Stimulated activated CD4-positive, alpha-beta T cell treated with anti-CD3 and anti-CD28 coated beads, Interleukin-4, amount 100 ng/mL, for 1 hour (primary cell): Measurements from ENCODE around the gene NXN.
"Not testable (repeated sequence)": the region's sequence is repeated elsewhere in the genome, so short reads cannot be mapped to it uniquely, and the experiment has no call there.

Experiments used
- DNase-seq: peaks from one replicate; pipeline ENCODE4 v3.0.0-alpha.2; 2020

The NXN gene

DNA sequence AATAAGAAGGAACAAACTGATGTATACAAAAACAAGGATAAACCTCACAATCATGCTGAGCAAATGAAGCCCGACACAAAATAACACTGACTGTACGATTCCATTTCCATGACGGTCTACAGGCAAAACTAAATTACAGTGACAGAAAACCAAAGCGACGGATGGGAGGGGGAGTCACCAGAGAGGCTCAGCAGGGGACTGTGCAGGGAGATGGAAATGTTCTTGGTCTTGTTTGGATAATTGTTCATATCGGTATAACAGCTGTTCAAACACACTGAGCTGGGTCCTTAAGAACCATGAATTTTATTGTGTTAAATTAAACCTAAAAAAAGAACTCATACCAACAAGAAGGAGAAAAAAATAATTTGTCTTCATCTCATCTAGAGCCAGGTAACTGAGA, 97.8 kb downstream of the NXN start:
- no peak for DNase-seq

DNA sequence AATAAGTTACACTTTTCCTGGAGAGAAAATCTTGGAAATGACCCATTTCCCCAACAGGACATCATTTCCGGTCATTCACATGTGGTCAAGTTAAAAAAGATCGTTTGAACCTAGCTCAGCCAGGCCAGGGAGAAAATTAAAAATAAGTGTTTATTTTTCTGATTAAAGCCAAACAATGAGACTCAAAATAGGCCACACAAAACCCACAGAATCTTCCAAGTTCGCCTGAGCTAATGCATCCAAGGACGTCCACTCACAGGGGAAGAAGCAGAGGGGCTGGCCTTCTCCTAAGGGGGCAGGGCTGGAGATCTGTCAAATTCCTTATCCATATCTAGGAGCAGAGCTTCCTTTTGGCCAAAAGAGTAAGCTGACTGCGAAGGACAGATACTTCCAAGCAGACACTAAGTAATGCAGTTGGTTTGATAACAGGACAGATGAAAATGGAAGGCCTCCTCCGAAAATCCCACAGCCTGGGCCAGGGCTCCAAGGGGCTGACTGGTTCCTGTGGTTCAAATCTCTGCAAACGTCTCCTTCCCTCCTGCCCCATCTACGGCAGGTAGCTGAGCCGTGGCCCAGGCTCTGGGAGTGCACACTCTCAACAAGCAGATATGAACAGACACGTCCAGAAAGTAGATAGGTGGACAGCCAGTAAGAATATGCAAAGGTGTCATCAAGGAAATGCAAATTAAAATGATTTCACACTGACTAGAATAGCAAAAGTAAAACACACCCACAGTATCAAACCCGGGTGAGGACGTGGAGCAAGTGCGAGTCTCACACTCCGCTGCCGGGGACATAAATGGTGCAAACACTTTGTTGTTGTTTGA, 98.9 kb downstream of the NXN start:
- DNase-seq: no peak

DNA sequence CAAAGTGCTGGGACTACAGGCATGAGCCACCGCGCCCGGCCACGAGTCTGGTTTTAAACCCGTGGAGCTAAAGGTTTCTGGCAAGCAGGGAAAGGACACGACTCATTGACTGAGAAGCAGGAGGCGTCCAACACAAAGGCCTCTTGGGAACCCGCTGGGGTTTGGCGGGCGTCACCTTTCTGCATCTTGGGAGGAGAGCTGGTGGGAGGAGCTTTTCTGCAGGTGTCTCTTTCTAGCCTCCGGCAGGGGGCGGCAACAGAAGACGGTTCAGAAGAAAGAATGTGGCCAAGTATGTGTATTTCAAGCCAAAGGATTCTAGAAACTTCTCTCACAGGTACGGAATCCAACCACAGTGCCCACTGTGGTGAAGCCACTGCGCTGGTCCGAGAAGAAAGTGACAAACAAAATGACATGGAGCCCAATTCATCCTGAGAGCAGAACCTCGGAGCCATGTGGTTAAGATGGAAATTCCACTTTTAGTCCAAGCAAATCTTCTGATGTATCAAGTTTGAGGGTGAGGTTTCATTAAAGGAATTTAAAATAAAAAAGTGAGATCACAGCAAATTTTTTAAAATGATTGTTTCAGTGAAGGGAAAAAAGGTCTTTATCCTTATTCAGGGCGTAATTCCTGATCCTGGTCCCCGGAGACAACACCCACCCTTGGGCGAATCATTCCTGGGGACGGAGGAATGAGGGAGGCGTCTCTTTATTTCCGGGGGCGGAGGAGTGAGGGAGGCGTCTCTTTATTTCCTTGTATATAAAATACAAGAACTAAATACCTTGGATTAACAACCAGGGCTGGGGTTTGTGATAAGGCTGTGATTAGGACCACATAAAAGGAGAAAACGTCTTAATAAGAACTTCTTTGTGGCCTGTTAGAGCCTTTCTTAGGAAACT, 99.8 kb downstream of the NXN start:
- DNase-seq: peak; percentile 64

DNA sequence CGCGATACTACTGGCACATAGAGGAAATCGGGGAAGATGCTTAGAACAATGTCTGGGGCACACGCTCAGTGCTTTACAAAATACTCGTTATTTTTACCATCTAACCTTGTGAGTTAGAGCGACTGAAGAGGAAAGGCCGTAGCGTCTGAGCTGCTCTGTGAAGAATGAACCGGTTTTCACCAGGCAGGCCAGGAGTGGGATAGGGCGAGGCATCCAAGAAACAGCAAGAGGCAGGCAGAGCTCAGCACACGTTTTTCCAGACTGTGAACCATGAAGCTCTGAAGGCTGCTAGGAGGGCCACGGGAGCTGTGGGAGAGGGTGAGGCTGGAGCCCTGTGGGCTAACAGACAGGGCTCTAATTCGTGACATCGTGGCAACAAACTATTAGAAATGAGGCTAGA, 101.9 kb downstream of the NXN start:
- DNase-seq: no peak

DNA sequence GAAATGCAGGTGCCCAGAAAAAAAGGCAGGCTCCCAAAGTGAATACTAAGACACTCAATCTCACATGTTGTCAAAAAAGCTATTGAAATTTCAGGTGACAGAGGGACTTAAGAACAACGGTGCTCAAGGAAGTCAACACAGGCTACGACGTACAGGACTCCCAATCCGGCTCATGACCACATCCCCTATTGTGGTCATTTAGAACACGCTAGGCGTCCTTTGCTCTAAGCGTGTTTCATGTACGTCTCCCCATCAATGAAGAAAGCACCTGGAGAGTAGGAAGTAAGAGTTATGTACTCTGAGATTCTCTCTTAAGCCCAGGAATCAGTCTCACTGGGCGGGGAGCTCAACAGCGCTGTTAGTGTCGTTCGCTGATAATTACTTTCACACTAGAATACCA, 103.3 kb downstream of the NXN start:
- DNase-seq: no peak

DNA sequence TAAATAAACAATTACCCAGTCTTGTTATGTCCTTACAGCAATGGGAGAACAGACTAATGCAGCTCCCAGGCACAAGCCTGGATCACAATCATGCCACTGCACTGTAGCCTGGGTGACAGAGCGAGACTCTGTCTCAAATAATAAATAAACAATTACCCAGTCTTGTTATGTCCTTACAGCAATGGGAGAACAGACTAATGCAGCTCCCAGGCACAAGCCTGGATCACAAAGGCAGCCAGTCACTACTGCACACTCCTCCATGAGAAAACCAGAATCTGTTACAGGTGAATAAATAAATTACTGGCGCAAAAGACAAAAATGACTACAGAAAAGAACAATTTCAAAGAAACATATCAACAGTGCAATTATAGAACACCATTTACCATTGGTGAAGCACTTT, 105.0 kb downstream of the NXN start:
- not testable (repeated sequence) for DNase-seq

DNA sequence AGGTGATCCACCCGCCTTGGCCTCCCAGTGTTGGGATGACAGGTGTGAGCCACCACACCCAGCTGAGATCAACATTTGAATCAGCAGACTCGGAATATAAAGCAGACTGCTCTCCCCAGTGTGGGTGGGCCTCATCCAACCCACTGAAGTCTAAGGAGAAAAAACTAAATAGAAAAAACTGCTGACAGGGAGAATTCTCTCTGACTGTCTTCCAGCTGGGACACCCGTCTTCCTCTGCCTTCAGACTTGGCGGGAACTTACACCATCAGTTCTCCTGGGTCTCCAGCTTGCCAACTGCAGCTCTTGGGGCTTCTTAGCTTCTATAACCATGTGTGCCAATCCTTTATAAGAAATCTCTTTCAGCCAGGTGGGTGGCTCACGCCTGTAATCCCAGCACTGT, 106.7 kb downstream of the NXN start:
- no peak for DNase-seq

DNA sequence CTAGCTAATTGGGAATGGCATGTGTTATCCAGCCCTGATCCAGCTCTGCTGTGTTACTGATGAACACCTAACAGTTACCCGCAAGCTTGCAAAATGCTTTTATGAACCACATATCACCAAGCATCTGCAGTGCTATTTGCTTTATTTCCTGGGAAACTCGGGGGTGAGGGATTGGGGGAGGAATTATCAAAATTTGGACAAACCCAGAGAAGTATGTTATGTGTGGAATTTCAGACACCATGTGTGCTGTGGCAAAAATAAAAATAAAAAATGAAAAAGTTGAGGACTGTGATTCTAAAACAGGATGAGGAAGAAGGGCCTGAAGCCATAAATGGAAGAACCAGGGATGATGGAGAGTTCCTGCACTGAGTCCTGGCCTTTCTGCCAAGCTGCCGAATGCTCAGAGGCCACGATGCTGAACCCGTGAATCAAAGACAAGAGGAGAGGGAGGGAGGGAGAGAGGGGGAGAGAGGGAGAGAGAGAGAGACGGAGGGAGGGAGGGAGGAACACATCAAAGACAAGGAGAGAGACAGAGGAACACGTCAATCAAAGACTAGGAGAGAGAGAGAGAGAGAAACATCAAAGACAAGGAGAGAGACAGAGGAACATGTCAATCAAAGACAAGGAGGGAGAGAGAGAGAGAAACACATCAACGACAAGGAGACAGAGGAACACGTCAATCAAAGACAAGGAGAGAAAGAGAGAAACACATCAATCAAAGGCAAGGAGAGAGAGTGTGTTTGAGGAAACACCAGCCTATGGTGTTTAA, 107.6 kb downstream of the NXN start:
- no peak for DNase-seq

DNA sequence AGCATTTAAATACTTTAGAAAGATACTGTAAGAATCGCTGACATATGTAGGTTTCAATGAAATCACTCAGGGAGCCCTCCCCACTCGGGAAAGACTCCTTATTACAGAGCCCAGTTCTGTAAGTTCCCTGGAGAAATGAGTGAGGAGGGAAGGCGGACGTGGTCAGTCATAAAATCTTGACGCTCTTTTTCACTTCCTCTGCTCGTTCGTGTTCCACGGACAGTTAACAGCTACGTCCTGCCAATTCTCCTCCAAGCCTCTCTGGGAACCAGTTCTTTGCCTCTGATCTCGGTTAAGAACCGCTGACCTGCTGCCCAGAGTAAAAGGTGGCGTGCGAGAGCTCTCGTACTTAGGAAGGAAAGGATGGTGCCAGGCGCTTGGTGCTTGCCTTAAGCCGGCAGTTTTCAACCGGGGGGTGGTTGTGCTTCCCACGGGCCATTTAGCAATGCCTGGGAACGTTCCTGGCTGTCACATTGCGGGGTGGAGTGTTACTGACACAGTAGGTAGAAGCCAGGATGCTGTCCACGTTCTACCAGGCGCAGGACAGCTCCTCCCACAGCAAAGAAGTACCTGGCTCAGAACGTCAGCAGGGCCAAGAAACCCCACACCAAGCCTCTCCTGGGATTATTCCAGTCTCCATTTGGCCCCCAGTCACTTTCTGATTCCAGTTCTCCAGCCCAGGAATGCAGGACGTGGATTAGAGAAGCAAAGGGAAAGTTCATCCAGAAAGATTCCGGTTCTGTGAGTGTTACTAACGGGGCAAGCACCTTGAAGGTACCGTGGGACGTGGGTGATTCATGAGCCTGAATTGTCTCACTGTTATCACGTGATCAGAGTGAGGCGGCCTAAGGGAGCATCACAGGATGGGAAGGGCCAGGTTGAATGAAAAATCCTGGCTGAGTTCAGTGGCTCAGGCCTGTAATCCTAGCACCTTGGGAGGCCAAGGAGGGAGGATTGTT, 109.7 kb downstream of the NXN start:
- no peak for DNase-seq

DNA sequence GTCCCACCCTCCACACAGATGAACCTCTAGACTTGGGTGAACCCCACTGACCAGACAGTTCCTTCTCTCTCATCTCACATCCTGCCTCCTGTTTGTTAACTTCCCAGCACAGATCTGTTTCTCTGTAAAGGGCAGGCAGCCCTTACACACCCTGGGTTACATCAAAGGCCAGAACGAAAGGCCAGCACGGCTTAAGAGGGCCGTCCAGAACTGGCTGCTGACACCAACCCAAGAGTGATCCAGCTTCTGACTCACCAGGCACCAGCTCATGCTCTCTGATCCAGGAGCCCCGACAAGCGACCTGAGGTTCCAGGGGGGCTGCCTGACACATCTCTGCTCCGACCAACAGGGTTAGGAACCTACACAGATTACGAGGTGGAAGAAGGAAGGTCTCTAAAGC, 110.5 kb downstream of the NXN start:
- DNase-seq: no peak

DNA sequence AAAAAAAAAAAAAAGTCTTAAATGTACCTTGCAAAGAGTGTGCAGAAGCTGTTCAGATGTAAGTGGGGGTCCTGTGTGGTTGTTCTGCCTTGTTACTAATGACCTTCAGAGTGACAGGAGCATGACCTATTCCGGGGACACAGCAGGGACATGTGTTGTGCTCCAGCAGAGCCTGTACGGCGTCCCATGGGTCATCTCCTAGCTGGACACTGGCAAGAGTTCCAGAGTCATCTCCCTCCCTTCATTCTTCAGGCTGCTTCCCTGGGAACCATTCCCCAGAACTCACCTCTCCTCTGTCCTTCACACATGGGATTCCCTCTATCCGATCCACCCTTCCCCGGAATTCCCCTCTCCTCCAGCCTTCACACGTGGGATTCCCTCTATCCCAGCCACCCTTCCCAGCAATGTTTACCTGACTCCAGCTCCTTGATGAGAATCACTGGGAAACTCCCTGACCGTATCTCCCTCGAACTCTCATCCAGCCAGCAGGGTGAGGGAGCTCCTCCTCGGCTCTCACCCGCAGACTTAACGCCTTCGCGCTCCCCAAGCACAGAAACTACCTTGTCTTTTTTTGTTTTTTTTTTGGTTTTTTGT, 111.6 kb downstream of the NXN start:
- DNase-seq: no peak

DNA sequence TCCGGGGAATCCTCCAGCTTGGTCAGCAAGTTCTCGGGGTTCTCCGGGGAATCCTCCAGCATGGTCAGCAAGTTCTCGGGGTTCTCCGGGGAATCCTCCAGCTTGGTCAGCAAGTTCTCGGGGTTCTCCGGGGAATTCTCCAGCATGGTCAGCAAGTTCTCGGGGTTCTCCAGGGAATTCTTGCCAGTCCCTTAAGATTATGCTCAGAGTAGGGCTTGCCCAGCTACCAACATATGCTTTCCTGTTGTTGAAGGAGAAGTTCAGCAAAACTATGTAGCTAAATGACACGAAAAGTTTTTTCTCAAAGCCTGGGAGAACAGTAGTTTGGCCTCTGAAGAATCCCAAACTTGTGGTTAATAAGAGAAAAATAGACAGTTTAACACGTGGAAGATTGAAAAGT, 112.3 kb downstream of the NXN start:
- not testable (repeated sequence) for DNase-seq

DNA sequence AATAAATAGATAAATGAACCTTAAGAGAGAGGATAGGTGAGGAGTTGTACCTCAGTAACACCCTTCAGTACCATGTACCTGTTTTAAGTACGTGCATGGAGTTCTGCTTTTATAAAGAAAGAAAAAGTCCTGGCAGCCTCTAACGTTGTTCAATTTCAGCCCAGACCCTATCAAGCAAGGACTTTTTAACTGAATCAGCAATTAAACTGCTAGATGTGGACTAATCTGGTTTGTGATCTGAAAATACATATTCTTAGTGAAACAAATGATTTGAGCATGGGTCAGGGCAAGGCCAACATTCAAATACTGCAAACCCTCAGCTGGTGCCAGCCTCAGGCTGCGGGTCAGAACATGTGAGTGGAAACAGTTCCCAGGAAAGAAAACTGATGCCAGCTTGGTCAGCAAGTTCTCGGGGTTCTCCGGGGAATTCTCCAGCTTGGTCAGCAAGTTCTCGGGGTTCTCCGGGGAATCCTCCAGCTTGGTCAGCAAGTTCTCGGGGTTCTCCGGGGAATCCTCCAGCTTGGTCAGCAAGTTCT, 112.9 kb downstream of the NXN start:
- DNase-seq: no peak

DNA sequence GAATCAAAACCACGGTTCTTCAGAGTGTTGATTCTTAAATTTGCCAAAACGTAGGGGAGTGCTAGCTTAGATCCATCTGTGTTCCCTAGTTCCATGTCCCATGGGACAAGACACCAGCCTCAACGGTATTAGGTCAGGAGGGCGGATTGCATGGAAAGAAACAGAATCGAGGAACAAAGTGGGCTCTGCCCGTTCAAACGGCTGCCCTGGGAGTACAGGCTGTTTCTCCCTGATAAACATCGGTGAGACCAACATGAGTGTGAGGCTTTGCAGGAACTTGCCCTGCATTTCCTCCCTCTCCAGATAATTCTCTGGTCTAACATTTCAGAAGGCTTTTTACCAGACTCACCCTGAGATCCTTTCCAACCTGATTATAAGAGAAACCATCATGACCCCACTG, 115.3 kb downstream of the NXN start:
- no peak for DNase-seq

DNA sequence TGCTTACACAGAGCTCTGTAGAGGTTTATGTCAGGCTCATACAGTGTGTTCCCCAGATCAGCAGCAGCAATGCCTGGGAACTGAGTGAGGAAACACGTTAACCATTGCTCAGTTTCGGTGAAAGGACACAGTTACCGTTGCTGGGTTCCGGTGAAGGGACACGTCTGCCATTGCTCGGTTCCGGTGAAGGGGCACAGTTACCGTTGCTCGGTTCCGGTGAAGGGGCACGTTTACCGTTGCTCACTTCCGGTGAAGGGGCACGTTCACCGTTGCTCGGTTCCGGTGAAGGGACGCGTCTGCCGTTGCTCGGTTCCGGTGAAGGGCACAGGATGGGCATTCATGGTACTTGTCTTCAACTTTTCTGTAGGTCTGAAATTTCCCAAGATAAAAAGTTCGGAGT, 115.7 kb downstream of the NXN start:
- no peak for DNase-seq

DNA sequence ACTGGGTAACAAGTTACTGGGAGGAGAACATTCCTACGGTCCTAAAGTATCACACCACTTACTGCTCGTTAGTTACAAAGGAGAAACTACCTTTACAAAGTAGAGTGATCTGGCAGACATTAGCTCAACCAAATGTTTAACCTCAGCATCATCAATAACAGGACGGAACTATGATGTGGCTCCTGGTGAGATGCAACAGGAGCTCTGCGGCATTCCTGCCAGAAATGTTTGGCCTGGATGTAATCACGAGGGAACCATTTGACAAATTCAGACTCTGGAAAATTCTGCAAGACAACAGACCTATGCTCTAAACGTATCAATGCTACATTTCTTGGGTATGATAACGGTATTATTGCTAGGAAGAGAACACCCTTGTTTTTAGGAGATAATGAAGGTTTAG, 117.0 kb downstream of the NXN start:
- DNase-seq: no peak

DNA sequence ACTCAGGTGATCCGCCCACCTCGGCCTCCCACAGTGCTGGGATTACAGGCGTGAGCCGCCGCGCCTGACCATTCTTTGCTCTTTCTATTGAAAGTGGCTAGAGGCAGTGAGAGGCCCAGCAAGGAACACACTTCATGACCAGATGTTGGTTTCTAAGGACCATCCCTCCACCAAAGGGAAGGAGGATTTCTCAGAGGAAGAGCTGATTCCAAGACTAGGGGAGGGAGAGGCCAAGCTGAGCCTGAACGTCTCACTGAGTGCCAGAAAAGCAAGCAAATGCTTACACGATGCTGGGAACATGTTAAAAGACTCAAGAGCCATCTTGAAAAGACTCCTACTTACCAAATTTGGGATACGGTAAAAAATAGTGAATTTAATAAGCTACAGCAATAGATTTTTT, 118.2 kb downstream of the NXN start:
- no peak for DNase-seq

DNA sequence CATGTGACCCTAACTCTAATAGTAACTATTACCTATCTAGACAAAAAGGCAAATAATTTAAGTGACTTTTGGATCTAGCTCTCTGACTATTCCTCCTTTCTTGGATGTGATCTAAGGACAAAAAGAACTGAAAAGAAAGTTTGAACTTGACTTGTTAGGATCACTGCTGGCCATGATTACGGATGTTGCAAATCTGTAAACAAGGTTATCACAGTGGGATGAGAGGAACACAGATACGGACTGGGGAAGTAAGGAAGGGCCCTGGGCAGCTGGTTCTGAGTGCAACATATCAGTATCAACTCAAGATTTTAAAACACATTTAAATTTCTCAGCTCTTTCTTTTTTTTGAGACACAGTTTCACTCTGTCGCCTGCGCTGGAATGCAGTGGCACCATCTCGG, 118.8 kb downstream of the NXN start:
- no peak for DNase-seq

DNA sequence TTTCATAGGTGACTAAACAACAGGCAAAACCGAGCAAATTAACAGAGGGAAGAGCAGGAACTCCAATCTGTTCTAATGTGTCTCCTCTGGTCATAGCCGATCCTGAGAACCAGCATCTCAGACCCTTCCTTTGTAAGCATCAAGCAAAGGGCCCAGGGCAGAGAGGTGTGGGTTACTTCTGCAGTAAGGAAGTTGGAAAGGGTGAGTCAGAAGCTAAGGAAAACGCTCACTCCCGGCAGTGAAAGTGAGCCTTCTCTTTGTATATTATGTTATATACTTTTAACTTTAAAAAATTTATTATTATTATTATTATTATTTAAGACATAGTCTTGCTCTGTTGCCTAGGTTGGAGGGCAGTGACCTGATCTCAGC, 119.8 kb downstream of the NXN start:
- DNase-seq: no peak

DNA sequence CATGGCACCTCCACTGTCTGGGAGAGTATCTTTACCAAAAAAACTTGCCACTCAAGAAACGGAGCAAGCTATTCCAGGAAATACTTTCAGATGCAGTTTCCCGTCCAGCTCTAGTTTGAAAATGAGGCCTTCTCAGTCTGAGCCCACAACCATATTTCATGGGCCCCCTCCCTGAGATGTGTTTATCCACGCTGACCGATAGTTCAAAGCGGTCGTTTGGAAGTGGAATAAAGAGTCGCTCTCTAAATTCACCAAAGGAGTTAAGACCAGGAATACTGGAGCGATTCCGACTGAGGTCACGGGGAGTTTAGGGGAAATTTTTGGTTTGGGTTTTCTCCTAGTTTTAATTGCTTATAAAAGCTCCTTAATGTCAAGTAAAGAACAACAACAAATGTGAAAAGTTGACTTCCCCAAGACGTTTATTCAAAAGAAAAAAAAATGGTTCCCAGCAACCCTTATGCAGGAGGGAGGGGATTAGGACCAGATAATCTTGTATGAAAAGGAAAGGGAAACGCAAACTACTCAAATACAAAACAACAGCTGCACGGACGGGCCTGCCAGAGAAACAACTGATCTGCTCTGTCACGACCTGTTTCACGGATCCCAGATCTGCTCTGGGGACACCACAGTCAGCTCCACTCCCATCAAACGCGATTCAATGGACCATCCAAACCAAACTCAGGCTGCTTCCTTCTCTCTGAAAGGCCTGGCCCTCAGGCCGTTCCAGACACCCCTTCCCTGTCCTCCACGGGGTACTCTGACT, 120.3 kb downstream of the NXN start:
- no peak for DNase-seq

DNA sequence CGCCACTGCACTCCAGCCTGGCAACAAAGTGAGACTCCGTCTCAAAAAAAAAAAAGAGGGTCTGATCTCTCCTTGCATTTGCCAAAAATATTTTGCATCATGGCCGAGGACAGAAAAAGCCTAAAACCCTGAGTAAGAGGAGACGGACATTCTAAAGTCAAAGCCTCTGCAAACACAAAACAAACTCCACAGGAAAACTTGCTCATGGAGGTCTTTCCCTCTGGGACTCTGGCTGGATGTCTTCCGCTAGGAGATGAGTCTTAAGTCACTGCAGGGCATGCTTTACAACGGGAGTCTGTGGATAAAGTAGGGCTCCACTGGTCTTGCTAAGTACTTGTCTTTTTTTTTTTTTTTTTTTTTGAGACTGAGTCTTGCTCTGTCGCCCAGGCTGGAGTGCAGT, 123.4 kb downstream of the NXN start:
- DNase-seq: no peak
